ENCODE data around the gene CFDP1. TPM values are rescaled to one million over a fixed set of nuclear protein-coding genes. Genes with fewer than 3 reads are reported as not detected.

Gene CFDP1
- polyA plus RNA-seq, 2 of the 4 experiments (the other 2 are of a cell fraction): 70.2 to 72.8 TPM

DNA sequence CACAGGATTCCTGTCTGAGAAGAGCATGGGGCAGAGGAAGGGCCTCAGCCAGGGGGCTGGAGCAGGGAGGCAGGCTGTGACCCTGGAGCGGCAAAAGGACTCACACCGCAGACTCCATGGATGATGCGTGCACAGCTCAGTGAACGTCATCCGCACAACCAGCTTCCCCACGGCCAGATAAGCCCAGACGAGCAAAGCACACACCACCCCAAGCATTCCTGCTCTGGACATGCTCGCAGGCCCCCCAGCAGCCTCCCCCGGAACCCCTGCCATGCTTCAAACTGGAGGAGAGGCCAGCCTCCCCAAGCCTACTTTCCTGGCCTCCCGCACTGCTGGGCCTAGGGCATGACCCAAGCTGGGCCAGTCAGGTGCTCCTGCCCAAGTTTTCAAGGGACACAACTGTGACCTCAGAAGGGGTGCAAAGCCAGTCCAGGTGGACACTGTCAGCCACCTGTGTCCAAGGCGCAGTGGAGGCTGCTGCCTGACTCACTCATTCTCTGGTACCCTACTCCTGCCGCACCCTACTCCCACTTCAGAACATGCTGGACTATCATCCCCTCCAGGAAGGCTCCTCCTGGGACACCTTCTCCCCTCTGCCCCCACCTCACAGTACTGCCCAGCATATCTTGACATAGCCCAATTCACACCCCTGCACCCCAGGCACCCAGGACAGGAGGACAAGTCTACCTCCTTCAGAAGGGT, 186.6 kb downstream of the CFDP1 start:
- ChIA-PET CTCF (interaction anchor here (1.2 to 11.7 kb wide), 4 partner anchors 13 to 139 kb away, joined by 3 to 139 read pairs (median 10); no protein-coding TSS in a partner anchor), POLR2A (interaction anchor here (1.4 kb wide), 1 partner anchor 132 kb away, joined by 3 read pairs; no protein-coding TSS in a partner anchor)
- Histone ChIP-seq H3K27ac (peak overlapping the region; percentile 82 to 99), H3K4me1 (peaks cover 69% of the 10 kb centered on the region), H3K9me3 (no peaks in the 10 kb centered on the region), H3K4me3 (no peak overlapping the region), H3K4me2 (peak overlapping the region; percentile 71)
- no peak for ATAC-seq
- TF ChIP-seq RAD21 (conservative IDR thresholded peaks at IDR 0.05 in 1 of 2, IDR thresholded peaks at IDR 0.05 in 1 of 2) (no peak), HDAC2 (IDR thresholded peaks at IDR 0.05) (no peak), CHD4 (IDR thresholded peaks at IDR 0.05; ENCODE audit: borderline replicate concordance) (no peak)
- FAIRE-seq: no peak
- WGBS (ENCODE audit: missing lambda C conversion rate): 88% methylated on average over 11 of the region's 12 CpGs
- DNase-seq (ENCODE audit: low read depth in 1 of 2, low spot score in 1 of 2): no peak

DNA sequence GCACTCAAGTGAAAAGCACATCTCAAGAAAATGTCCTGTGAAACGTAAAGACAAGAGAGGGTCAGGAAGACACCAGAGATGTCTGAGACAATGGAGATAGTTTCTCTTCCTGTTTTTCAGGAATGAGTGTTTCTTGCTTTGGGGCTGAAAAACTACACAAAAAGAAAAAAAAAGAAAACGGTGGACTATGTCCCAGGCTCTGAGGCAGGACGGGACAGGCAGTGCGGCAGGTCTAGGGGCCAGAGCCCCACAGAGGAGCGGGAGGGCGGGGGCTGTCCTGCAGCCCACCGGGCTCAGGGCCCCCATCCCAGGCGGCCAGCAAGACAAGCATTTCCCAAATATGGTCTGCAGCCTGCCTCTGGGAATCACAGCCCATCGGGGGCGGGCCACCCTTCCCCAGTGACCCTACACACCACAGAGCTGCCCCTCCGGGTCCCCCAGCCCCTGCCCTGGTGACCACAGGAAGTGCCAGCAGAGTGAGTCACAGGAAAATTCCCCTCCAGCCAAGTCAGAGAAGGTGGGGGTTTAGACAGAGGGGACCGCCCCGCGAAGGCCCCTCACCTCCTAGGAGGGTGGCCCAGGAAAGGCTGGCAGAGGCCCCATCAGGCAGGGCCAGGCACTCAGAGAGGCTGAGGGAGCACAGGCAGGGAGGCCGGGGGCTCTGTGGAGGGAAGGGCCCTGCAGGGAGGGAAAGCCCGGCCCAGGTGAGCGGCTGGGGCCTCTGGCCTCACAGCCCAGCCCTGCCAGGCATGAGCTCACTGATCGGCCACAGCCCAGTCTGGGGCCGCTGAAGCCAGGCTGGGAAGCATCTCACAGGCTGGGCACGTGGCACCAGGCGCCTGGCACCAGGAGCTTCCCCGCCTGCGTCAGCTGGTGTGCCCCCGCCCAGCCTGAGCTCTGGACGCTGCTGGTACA, 188.2 kb downstream of the CFDP1 start:
- 15% methylated on average over 24 of the region's 25 CpGs for WGBS (ENCODE audit: missing lambda C conversion rate)
- Histone ChIP-seq H3K4me3 (no peak overlapping the region), H3K9me3 (no peaks in the 10 kb centered on the region), H3K27ac (peak overlapping the region; percentile 82 to 99), H3K4me1 (peaks cover 70% of the 10 kb centered on the region), H3K4me2 (peak overlapping the region; percentile 71)
- FAIRE-seq: no peak
- peak; percentile 80 to 81 for ATAC-seq
- DNase-seq (ENCODE audit: low read depth in 1 of 2, low spot score in 1 of 2): peak; percentile 67 to 80
- ChIA-PET CTCF (interaction anchor here (0.6 to 11.7 kb wide), 4 partner anchors 11 to 349 kb away, joined by 3 to 139 read pairs (median 10); no protein-coding TSS in a partner anchor), POLR2A (interaction anchor here (0.7 to 1.5 kb wide), 7 partner anchors 10 to 140 kb away, joined by 3 to 10 read pairs (median 5); no protein-coding TSS in a partner anchor)
- TF ChIP-seq RFX5 (IDR thresholded peaks at IDR 0.05) (no peak), CBX8 (IDR thresholded peaks at IDR 0.05) (no peak), HOXB13 (CRISPR knock-in tag; IDR thresholded peaks at IDR 0.05; ENCODE audit: low read depth) (peak; percentile 73; the same call in 1 of the 2 replicates), SMC3 (IDR thresholded peaks at IDR 0.05) (0 out of 3 replicates have a peak, but pooled peaks have one; percentile 4), CEBPB (IDR thresholded peaks at IDR 0.05) (no peak), CTCF (IDR thresholded peaks at IDR 0.05) (no peak), BCL3 (IDR thresholded peaks at IDR 0.05) (no peak), HOXA7 (CRISPR knock-in tag; IDR thresholded peaks at IDR 0.05) (no peak), MAZ (IDR thresholded peaks at IDR 0.05; ENCODE audit: borderline replicate concordance, low read depth, low read length) (0 out of 2 replicates have a peak, but pooled peaks have one; percentile 2), MYC (IDR thresholded peaks at IDR 0.05; ENCODE audit: borderline replicate concordance, low read length) (peak; percentile 92; the same call in 1 of the 2 replicates), JUNB (IDR thresholded peaks at IDR 0.05) (peak; percentile 43; the same call in 1 of the 2 replicates), FOSL2 (IDR thresholded peaks at IDR 0.05) (0 out of 2 replicates have a peak, but pooled peaks have one; percentile 23), FOSL2 (CRISPR knock-in tag; IDR thresholded peaks at IDR 0.05) (peak; percentile 87), CBX2 (IDR thresholded peaks at IDR 0.05; ENCODE audit: borderline replicate concordance, low read depth) (no peak), POLR2A (IDR thresholded peaks at IDR 0.05; ENCODE audit: low read length) (0 out of 2 replicates have a peak, but pooled peaks have one; percentile 10), CHD4 (IDR thresholded peaks at IDR 0.05; ENCODE audit: borderline replicate concordance) (no peak), ZC3H11A (IDR thresholded peaks at IDR 0.05) (no peak), SREBF2 (IDR thresholded peaks at IDR 0.05) (no peak), NR3C1 (IDR thresholded peaks at IDR 0.05) (no peak), HEYL (CRISPR knock-in tag; IDR thresholded peaks at IDR 0.05) (no peak), MAFK (IDR thresholded peaks at IDR 0.05; ENCODE audit: partially characterized antibody) (no peak), RNF2 (IDR thresholded peaks at IDR 0.05; ENCODE audit: borderline replicate concordance, low read depth) (no peak), NFE2L2 (conservative IDR thresholded peaks at IDR 0.05; ENCODE audit: low read length) (no peak), POLR2AphosphoS2 (conservative IDR thresholded peaks at IDR 0.05; ENCODE audit: low read length) (no peak), USF2 (IDR thresholded peaks at IDR 0.05) (peak; percentile 87), GATA3 (IDR thresholded peaks at IDR 0.05; ENCODE audit: borderline replicate concordance) (peak; percentile 57)
- TF ChIP-seq, protein P1, sequence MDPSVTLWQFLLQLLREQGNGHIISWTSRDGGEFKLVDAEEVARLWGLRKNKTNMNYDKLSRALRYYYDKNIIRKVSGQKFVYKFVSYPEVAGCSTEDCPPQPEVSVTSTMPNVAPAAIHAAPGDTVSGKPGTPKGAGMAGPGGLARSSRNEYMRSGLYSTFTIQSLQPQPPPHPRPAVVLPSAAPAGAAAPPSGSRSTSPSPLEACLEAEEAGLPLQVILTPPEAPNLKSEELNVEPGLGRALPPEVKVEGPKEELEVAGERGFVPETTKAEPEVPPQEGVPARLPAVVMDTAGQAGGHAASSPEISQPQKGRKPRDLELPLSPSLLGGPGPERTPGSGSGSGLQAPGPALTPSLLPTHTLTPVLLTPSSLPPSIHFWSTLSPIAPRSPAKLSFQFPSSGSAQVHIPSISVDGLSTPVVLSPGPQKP (IDR thresholded peaks at IDR 0.05; ENCODE audit: low read depth, low read length): no peak
- TF ChIP-seq, protein P2, sequence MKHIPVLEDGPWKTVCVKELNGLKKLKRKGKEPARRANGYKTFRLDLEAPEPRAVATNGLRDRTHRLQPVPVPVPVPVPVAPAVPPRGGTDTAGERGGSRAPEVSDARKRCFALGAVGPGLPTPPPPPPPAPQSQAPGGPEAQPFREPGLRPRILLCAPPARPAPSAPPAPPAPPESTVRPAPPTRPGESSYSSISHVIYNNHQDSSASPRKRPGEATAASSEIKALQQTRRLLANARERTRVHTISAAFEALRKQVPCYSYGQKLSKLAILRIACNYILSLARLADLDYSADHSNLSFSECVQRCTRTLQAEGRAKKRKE (CRISPR knock-in tag; IDR thresholded peaks at IDR 0.05; ENCODE audit: low read depth): peak; percentile 85
